NB4 (cell line): Measurements from ENCODE around the gene KCNK16.

Source experiments
- CTCF ChIP-seq: IDR thresholded peaks from one replicate; pipeline ENCODE4 v1.5.1; 2012; ENCODE audit warnings: low read depth, low read length
- MAX ChIP-seq: IDR thresholded peaks from 2 replicates; pipeline ENCODE4 v1.6.1; 2011; ENCODE audit warnings: low read depth, low read length
- MYC ChIP-seq: IDR thresholded peaks from 2 replicates; pipeline ENCODE4 v1.6.1; 2011; ENCODE audit warnings: low read depth, low read length
- POLR2A ChIP-seq: IDR thresholded peaks from 2 replicates; pipeline ENCODE4 v1.6.1; 2011; ENCODE audit warnings: mild to moderate bottlenecking; ENCODE audit not compliant: insufficient read length; ENCODE audit errors: extremely low read depth

- TF ChIP-seq CTCF: no peak
- TF ChIP-seq POLR2A: no peak
- no peak for TF ChIP-seq MAX
- TF ChIP-seq MYC: no peak
These were observed 7.6 kb upstream of the KCNK16 start for GRCh38 chr6:39330057-39330456.
